B cell (primary cell): ENCODE results near the gene NKX1-2. TPM values are rescaled to one million over a fixed set of nuclear protein-coding genes. Genes with fewer than 3 reads are reported as not detected.

Experiments used
- ATAC-seq: fragments of 200-7000 bp; cut with Tn5 transposase; one replicate; pipeline ENCODE4 v1.10.0; 2021; ENCODE audit warnings: low read depth, mild to moderate bottlenecking, moderate number of reproducible peaks, moderate library complexity
- CTCF ChIA-PET: fragments of 350-600 bp; sonication (Branson Sonifier 250); formaldehyde crosslinking; loops from one replicate; lab custom pipeline; 2021; ENCODE audit warnings: antibody characterized with exemption, inconsistent platforms; lab: Charles Lee
- POLR2A ChIA-PET: fragments of 350-600 bp; sonication (Branson Sonifier 250); formaldehyde crosslinking; loops from one replicate; lab custom pipeline; 2021; ENCODE audit warnings: antibody characterized with exemption; lab: Charles Lee
- DNase-seq: peaks from one replicate; pipeline ENCODE4 v3.0.0; 2013
- H2AFZ ChIP-seq: 2 replicates; pipeline ENCODE4 v1.6.1; 2012; ENCODE audit warnings: mild to moderate bottlenecking, low read depth, low read length; ENCODE audit not compliant: insufficient read depth, poor library complexity, severe bottlenecking
- H3K27ac ChIP-seq, 2 donors: 1 replicate in 1 of 2; 2 replicates in 1 of 2; pipeline ENCODE4 v1.5.1; 2012 to 2013; ENCODE audit warnings: low read length in 2 of 2, mild to moderate bottlenecking in 2 of 2, moderate library complexity in 1 of 2
- H3K27me3 ChIP-seq, 4 experiments: fragments of 200-600 bp in 1 of 4; sonication (generic) in 1 of 4; replicated peaks in 1 of 4; 1 replicate in 2 of 4; 2 replicates in 2 of 4; pipeline versions ENCODE4 v1.6.1 to v1.7.0; 2013 to 2016; ENCODE audit warnings: low read length in 3 of 4, mild to moderate bottlenecking in 2 of 4, mixed read lengths in 1 of 4, moderate library complexity in 1 of 4; ENCODE audit not compliant: insufficient read depth in 4 of 4, control insufficient read depth in 3 of 4; ENCODE audit errors: control extremely low read depth in 1 of 4
- H3K36me3 ChIP-seq, 2 experiments: replicated peaks in 1 of 2; 1 replicate in 1 of 2; 2 replicates in 1 of 2; pipeline versions ENCODE4 v1.6.1 to v1.7.1; 2013; ENCODE audit warnings: low read length in 1 of 2; ENCODE audit not compliant: insufficient read depth in 2 of 2, control insufficient read depth in 1 of 2; ENCODE audit errors: control extremely low read depth in 1 of 2, extremely low read depth in 1 of 2
- H3K4me1 ChIP-seq, 2 donors: fragments of 200-600 bp in 1 of 2; sonication (generic) in 1 of 2; 1 replicate in 1 of 2; 2 replicates in 1 of 2; pipeline versions ENCODE4 v1.5.1 to v1.6.1; 2013 to 2017; ENCODE audit warnings: low read length in 2 of 2; ENCODE audit not compliant: control insufficient read depth in 2 of 2, insufficient read depth in 2 of 2
- H3K4me2 ChIP-seq: replicated peaks from 2 replicates; pipeline ENCODE3; 2012; ENCODE audit warnings: mild to moderate bottlenecking, low read depth, low read length; ENCODE audit not compliant: poor library complexity, severe bottlenecking
- H3K4me3 ChIP-seq, 5 experiments: fragments of 200-600 bp in 1 of 5; sonication (generic) in 1 of 5; 1 replicate in 3 of 5; 2 replicates in 2 of 5; pipeline versions ENCODE4 v1.5.1 to v1.7.0; 2011 to 2016; ENCODE audit warnings: low read length in 4 of 5, mild to moderate bottlenecking in 4 of 5, low read depth in 2 of 5, control low read depth in 1 of 5, moderate library complexity in 1 of 5; ENCODE audit not compliant: insufficient read depth in 1 of 5; ENCODE audit errors: control extremely low read depth in 1 of 5, extremely low read depth in 1 of 5
- H3K79me2 ChIP-seq: fragments of 200-600 bp; sonication (generic); one replicate; pipeline ENCODE4 v1.6.0; 2016; ENCODE audit warnings: low read length; ENCODE audit not compliant: control insufficient read depth, insufficient read depth
- H3K9ac ChIP-seq: fragments of 200-600 bp; sonication (generic); 2 replicates; pipeline ENCODE4 v1.6.1; 2017; ENCODE audit warnings: mild to moderate bottlenecking, low read length, moderate library complexity
- H3K9me3 ChIP-seq, 3 donors: one replicate each; pipeline versions ENCODE4 v1.6.1 to v1.7.1; 2013; ENCODE audit warnings: low read length in 2 of 3; ENCODE audit not compliant: control insufficient read depth in 2 of 3, insufficient read depth in 1 of 3; ENCODE audit errors: control extremely low read depth in 1 of 3
- H4K20me1 ChIP-seq: 2 replicates; pipeline ENCODE4 v1.6.0; 2012; ENCODE audit warnings: mild to moderate bottlenecking, low read length; ENCODE audit not compliant: insufficient read depth, control insufficient read depth, poor library complexity, severe bottlenecking
- H3K27ac Mint-ChIP-seq: one replicate; pipeline ENCODE4 v1.8.0; 2021; ENCODE audit warnings: mixed read lengths
- H3K27me3 Mint-ChIP-seq: one replicate; pipeline ENCODE4 v1.8.0; 2021; ENCODE audit warnings: mixed read lengths
- H3K4me1 Mint-ChIP-seq: one replicate; pipeline ENCODE4 v1.8.0; 2021; ENCODE audit warnings: mixed read lengths
- H3K4me3 Mint-ChIP-seq: one replicate; pipeline ENCODE4 v1.8.0; 2021; ENCODE audit warnings: mixed read lengths
- H3K9me3 Mint-ChIP-seq: one replicate; pipeline ENCODE4 v1.8.0; 2022; ENCODE audit warnings: mixed read lengths; ENCODE audit not compliant: insufficient read depth
- CTCF ChIP-seq: fragments of 200-600 bp; IDR thresholded peaks from one replicate; pipeline ENCODE4 v1.8.0; 2022; ENCODE audit warnings: antibody characterized with exemption, mild to moderate bottlenecking
- EZH2 ChIP-seq: IDR thresholded peaks from 2 replicates; pipeline ENCODE4 v1.6.1; 2012; ENCODE audit warnings: borderline replicate concordance, low read depth, mild to moderate bottlenecking, moderate library complexity, low read length; ENCODE audit not compliant: insufficient read depth, poor library complexity, severe bottlenecking
- WGBS: methylation state at CpG from one replicate; pipeline ENCODE4 v1.1.5; 2013; ENCODE audit warnings: missing lambda C conversion rate; ENCODE audit not compliant: insufficient coverage; 5-methylcytosine and 5-hydroxymethylcytosine counted together
- intact Hi-C: fragments of 100-400 bp; cut with micrococcal nuclease; formaldehyde crosslinking; loops from one replicate; pipeline ENCODE4 v1.10.0; 2022
- polyA plus RNA-seq: library from polyadenylated mRNA; depleted of rRNA; stranded (reverse); fragments of >200 nt; gene quantifications from 2 replicates; pipeline ENCODE4 v1.2.3, GENCODE V29; 2012
- total RNA-seq, 2 donors: library from RNA; stranded (reverse); fragments of 120-200 nt in 1 of 2; gene quantifications; 1 replicate in 1 of 2; 2 replicates in 1 of 2; pipeline versions ENCODE4 v1.2.3 to v1.2.4, GENCODE V29; 2013 to 2022

Gene NKX1-2
- total and polyA plus RNA-seq, 2 donors (not counting 1 experiment from before 2014, with no cell fraction given) = not detected

GRCh38 chr10:124429576-124429975 lies 20.3 kb downstream of the NKX1-2 start:
- intact Hi-C loops = no loop called here
- 76% methylated on average over 3 of the region's 5 CpGs for WGBS
- Histone ChIP-seq H3K27me3 (peaks cover 0 to 7% (median 4%) of the 10 kb centered on the region in 4 experiments), H3K4me2 (no peak overlapping the region), H3K4me3 (no peak overlapping the region), H3K4me1 (no peaks in the 10 kb centered on the region), H3K27ac (no peak overlapping the region), H3K9me3 (no peaks in the 10 kb centered on the region), H2AFZ (no peak overlapping the region), H4K20me1 (no peaks in the 10 kb centered on the region), H3K9ac (no peak overlapping the region), H3K36me3 (no peaks in the 10 kb centered on the region), H3K79me2 (no peaks in the 10 kb centered on the region)
- TF ChIP-seq CTCF (no peak), EZH2 (no peak)
- H3K4me3 Mint-ChIP-seq = no peak overlapping the region
- CTCF ChIA-PET = interaction anchor here (0.6 kb wide), 1 partner anchor 1322 kb away, joined by 3 read pairs; no protein-coding TSS in a partner anchor
- no peak overlapping the region for H3K27ac Mint-ChIP-seq
- DNase-seq = no peak
- peaks cover 23% of the 10 kb centered on the region for H3K27me3 Mint-ChIP-seq
- H3K9me3 Mint-ChIP-seq = no peaks in the 10 kb centered on the region
- H3K4me1 Mint-ChIP-seq = no peaks in the 10 kb centered on the region
- POLR2A ChIA-PET = no interaction called here
- no peak for ATAC-seq

- Mint-ChIP-seq H3K4me1 (no peaks in the 10 kb centered on the region), H3K4me3 (no peak overlapping the region), H3K9me3 (no peaks in the 10 kb centered on the region), H3K27ac (no peak overlapping the region), H3K27me3 (peaks cover 29% of the 10 kb centered on the region)
- CTCF ChIA-PET = no interaction called here
- H3K9me3 ChIP-seq = no peaks in the 10 kb centered on the region
- 100% methylated on average over 1 of the region's 3 CpGs for WGBS
- no peak overlapping the region for H3K27ac ChIP-seq
- DNase-seq = no peak
- POLR2A ChIA-PET = no interaction called here
- H3K36me3 ChIP-seq = no peaks in the 10 kb centered on the region
- H2AFZ ChIP-seq = no peak overlapping the region
- H3K9ac ChIP-seq = no peak overlapping the region
- no peak overlapping the region for H3K4me2 ChIP-seq
- H3K4me3 ChIP-seq = no peak overlapping the region
- H4K20me1 ChIP-seq = no peaks in the 10 kb centered on the region
- no peak for TF ChIP-seq EZH2
- no peak for TF ChIP-seq CTCF
- H3K79me2 ChIP-seq = no peaks in the 10 kb centered on the region
- ATAC-seq = no peak
- H3K27me3 ChIP-seq = peaks cover 0 to 12% (median 5%) of the 10 kb centered on the region in 4 experiments
- H3K4me1 ChIP-seq = no peaks in the 10 kb centered on the region
- intact Hi-C loops = no loop called here
These were observed 21.5 kb downstream of the NKX1-2 start for GRCh38 chr10:124428207-124428777.
